HepG2 (cell line): ENCODE measurements around the gene ANTXR1.

Experiments used
- EZH2 ChIP-seq: conservative IDR thresholded peaks from 2 replicates; pipeline ENCODE4 v1.6.1; 2012; ENCODE audit warnings: mild to moderate bottlenecking, low read depth, low read length, moderate library complexity
- MED13 ChIP-seq: sonication (generic); formaldehyde crosslinking; IDR thresholded peaks from 2 replicates; pipeline ENCODE4 v1.5.0; 2020; ENCODE audit warnings: missing genetic modification reagents
- RNF2 ChIP-seq: fragments of 450-650 bp; conservative IDR thresholded peaks from 2 replicates; pipeline ENCODE4 v1.6.1; 2016; ENCODE audit warnings: low read depth
- SMARCE1 ChIP-seq: fragments of 450-650 bp; IDR thresholded peaks from 2 replicates; pipeline ENCODE4 v1.6.1; 2017; ENCODE audit warnings: borderline replicate concordance
- SMC3 ChIP-seq: IDR thresholded peaks from 2 replicates; pipeline ENCODE4 v1.6.1; 2011; ENCODE audit warnings: low read length, improper control_type of control experiment
- ZNF333 ChIP-seq: sonication (generic); formaldehyde crosslinking; IDR thresholded peaks from 2 replicates; pipeline ENCODE4 v1.4.0; 2020; ENCODE audit warnings: mild to moderate bottlenecking, missing genetic modification reagents, borderline replicate concordance
- TF ChIP-seq, protein P1 (sequence below): sonication (generic); formaldehyde crosslinking; IDR thresholded peaks from 2 replicates; pipeline ENCODE4 v1.5.0; 2020; ENCODE audit warnings: mild to moderate bottlenecking, missing genetic modification reagents, borderline replicate concordance

DNA sequence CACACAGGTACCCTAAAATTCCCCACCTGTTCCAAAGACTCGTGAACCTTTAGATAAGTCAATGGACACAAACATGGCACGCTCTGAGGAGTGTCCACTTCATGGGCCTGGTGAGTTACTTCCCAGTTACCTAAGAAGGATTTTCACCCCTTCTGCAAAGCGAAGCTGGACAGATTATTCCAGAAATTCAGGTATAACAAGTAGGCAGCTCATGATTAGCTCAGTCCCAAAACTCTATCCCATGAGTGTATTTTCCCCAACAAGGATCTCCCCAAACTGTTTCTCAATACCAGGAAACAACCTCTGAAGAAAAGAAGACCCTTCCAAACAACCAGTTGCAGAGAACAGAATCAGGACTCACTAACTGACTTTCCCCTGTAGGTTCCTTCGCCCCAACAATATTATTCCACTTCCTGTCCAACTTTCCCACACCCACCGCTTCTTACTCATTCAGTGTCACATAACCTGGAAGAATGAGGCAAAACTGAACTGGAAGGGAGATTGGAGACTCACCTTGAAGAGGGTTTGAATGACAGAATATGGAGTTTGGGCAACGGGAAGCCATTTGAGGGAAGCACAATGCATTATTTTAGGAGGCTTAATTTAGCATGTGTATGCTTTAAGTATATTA lies 120.1 kb downstream of the ANTXR1 start:
- TF ChIP-seq, protein P1, sequence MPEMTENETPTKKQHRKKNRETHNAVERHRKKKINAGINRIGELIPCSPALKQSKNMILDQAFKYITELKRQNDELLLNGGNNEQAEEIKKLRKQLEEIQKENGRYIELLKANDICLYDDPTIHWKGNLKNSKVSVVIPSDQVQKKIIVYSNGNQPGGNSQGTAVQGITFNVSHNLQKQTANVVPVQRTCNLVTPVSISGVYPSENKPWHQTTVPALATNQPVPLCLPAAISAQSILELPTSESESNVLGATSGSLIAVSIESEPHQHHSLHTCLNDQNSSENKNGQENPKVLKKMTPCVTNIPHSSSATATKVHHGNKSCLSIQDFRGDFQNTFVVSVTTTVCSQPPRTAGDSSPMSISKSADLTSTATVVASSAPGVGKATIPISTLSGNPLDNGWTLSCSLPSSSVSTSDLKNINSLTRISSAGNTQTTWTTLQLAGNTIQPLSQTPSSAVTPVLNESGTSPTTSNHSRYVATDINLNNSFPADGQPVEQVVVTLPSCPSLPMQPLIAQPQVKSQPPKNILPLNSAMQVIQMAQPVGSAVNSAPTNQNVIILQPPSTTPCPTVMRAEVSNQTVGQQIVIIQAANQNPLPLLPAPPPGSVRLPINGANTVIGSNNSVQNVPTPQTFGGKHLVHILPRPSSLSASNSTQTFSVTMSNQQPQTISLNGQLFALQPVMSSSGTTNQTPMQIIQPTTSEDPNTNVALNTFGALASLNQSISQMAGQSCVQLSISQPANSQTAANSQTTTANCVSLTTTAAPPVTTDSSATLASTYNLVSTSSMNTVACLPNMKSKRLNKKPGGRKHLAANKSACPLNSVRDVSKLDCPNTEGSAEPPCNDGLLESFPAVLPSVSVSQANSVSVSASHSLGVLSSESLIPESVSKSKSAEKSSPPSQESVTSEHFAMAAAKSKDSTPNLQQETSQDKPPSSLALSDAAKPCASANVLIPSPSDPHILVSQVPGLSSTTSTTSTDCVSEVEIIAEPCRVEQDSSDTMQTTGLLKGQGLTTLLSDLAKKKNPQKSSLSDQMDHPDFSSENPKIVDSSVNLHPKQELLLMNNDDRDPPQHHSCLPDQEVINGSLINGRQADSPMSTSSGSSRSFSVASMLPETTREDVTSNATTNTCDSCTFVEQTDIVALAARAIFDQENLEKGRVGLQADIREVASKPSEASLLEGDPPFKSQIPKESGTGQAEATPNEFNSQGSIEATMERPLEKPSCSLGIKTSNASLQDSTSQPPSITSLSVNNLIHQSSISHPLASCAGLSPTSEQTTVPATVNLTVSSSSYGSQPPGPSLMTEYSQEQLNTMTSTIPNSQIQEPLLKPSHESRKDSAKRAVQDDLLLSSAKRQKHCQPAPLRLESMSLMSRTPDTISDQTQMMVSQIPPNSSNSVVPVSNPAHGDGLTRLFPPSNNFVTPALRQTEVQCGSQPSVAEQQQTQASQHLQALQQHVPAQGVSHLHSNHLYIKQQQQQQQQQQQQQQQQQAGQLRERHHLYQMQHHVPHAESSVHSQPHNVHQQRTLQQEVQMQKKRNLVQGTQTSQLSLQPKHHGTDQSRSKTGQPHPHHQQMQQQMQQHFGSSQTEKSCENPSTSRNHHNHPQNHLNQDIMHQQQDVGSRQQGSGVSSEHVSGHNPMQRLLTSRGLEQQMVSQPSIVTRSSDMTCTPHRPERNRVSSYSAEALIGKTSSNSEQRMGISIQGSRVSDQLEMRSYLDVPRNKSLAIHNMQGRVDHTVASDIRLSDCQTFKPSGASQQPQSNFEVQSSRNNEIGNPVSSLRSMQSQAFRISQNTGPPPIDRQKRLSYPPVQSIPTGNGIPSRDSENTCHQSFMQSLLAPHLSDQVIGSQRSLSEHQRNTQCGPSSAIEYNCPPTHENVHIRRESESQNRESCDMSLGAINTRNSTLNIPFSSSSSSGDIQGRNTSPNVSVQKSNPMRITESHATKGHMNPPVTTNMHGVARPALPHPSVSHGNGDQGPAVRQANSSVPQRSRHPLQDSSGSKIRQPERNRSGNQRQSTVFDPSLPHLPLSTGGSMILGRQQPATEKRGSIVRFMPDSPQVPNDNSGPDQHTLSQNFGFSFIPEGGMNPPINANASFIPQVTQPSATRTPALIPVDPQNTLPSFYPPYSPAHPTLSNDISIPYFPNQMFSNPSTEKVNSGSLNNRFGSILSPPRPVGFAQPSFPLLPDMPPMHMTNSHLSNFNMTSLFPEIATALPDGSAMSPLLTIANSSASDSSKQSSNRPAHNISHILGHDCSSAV (CRISPR knock-in tag), result no peak
- TF ChIP-seq EZH2 (no peak), ZNF333 (CRISPR knock-in tag) (no peak), MED13 (CRISPR knock-in tag) (no peak), RNF2 (no peak), SMC3 (no peak), SMARCE1 (no peak)
